GM19099 (cell line): ENCODE measurements around the gene TOB2.

ENCODE experiments used
- POLR2A ChIP-seq: IDR thresholded peaks from 3 replicates; pipeline ENCODE4 v1.6.1; 2011; ENCODE audit warnings: low read depth; ENCODE audit not compliant: insufficient read length; ENCODE audit errors: extremely low read depth

TOB2 gene

GRCh38 chr22:41407433-41407832 is 39.2 kb downstream of the TOB2 start:
- TF ChIP-seq POLR2A = no peak

- TF ChIP-seq POLR2A = no peak
These were observed 40.2 kb downstream of the TOB2 start for GRCh38 chr22:41406410-41406809.

GRCh38 chr22:41405588-41405987 is 41.0 kb downstream of the TOB2 start:
- no peak for TF ChIP-seq POLR2A

GRCh38 chr22:41403532-41404318 is 42.9 kb downstream of the TOB2 start:
- TF ChIP-seq POLR2A = no peak

GRCh38 chr22:41401781-41402648 is 44.6 kb downstream of the TOB2 start:
- no peak for TF ChIP-seq POLR2A

- TF ChIP-seq POLR2A = no peak
These were observed 47.7 kb downstream of the TOB2 start for GRCh38 chr22:41398921-41399320.

GRCh38 chr22:41397143-41397811 is 49.3 kb downstream of the TOB2 start:
- no peak for TF ChIP-seq POLR2A

- TF ChIP-seq POLR2A = no peak
These were observed 50.9 kb downstream of the TOB2 start for GRCh38 chr22:41395531-41396240.

GRCh38 chr22:41394012-41394356 is 52.6 kb downstream of the TOB2 start:
- TF ChIP-seq POLR2A = no peak

- no peak for TF ChIP-seq POLR2A
These were observed 59.3 kb downstream of the TOB2 start for GRCh38 chr22:41387341-41387740.

- no peak for TF ChIP-seq POLR2A
These were observed 62.5 kb downstream of the TOB2 start for GRCh38 chr22:41384128-41384527.
